Activated T-cell treated with anti-CD3 and anti-CD28 coated beads, Interleukin-2, amount 50 U/mL, for 1 hour (primary cell): ENCODE measurements around the gene TWIST2.

Source experiments
- DNase-seq: peaks from one replicate; pipeline ENCODE4 v3.0.0-alpha.2; 2020

The TWIST2 gene

GRCh38 chr2:238908960-238909951, 61.4 kb downstream of the TWIST2 start:
- DNase-seq = no peak

GRCh38 chr2:238910751-238911351, 63.0 kb downstream of the TWIST2 start:
- DNase-seq = no peak

- no peak for DNase-seq
Observed at GRCh38 chr2:238911376-238912227, 63.7 kb downstream of the TWIST2 start.

DNA sequence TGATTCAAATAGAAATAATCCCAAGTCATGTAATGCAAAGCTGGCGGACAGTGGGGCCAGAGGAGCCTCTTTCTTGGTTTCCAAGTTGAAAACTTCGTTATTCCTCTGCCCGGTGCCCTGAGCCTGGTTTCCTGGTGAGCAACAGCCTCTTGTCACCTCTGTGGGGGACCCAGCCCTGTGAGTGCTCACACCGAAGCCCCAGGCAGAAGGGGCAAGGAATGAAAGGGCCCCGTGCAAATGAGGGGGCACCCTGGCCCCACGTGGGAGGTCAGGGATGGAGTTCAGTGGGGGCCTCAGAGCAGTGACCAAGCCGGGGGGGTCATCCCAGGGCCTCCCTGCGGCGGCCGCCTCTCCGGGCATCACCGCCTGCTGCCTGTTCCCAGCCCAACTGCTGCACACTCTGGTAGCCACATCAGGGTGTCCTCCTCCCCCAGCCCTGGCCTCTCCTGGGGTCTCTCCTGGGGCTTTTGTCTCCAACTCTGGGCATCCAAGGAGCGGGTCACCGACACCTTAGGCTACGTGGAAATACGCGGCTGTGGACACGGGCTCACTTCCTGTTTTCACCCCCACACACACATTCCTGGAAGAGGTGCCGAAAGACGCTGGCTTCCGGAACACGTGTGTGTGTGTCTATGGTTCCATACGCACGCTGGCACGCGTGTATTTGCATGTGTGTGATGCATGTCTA, 64.5 kb downstream of the TWIST2 start:
- DNase-seq = peak; percentile 1

GRCh38 chr2:238912916-238913875, 65.3 kb downstream of the TWIST2 start:
- DNase-seq = peak; percentile 10

GRCh38 chr2:238913931-238914647, 66.2 kb downstream of the TWIST2 start:
- DNase-seq = peak; percentile 8

GRCh38 chr2:238914648-238915015, 66.7 kb downstream of the TWIST2 start:
- peak; percentile 8 for DNase-seq

GRCh38 chr2:238915196-238915595, 67.3 kb downstream of the TWIST2 start:
- peak; percentile 0 for DNase-seq

GRCh38 chr2:238915596-238915995, 67.7 kb downstream of the TWIST2 start:
- DNase-seq = no peak

GRCh38 chr2:238916176-238916874, 68.4 kb downstream of the TWIST2 start:
- no peak for DNase-seq

DNA sequence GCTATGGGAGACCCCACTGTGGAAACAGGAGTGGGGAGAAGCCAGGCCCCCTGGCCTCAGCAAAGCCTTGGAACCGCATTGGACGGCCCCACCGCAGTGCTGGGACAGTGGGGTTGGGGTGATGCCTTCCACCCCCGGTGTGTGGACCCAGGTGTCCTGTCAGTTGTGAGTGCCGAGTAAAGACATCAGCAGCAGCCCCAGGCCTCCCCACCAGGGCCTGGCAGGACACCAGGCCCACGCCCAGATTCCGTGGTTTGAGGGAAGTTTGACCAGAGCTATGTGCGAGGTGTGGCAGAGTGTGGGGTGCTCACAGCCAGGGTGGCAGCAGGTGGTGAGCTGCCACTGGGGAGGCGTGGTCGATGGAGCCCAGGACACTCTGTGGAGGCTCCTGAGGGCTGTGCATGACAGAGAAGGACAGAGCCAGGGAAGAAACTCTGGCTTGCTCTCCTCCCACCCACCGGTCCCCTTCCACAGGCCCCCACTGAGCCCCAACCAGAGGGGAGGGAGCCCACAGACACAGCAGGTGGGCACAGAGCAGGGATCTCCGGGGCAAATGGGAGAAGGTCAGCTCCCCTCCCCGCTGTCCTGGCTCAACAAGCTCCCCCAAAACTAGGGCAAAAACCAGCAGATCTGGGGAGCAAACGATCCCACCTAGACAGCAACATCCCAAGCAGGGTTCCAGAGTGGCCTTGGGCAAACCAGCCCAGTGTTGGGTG, 69.1 kb downstream of the TWIST2 start:
- DNase-seq = no peak

GRCh38 chr2:238919307-238919706, 71.4 kb downstream of the TWIST2 start:
- no peak for DNase-seq

- no peak for DNase-seq
Observed at GRCh38 chr2:238920053-238920452, 72.2 kb downstream of the TWIST2 start.

DNA sequence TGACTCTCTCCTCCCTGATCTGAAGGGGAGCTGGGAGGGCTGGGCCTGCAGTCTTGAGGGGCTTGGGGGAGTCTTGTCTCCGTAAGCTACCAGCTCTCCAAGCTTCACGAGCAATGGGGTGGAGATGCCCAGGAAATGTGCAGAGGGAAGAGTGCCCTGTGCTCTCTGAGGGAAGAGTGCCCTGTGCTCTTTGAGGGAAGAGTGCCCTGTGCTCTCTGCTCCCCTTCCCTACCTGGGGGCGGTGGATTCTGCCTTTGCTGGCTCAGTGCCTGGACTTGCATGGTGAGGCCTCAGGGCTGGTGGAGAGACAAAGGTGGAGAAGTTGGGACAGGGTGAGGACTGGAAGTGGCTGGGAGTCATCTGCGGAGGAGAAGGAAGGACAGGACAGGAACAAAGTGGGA, 72.7 kb downstream of the TWIST2 start:
- no peak for DNase-seq

GRCh38 chr2:238921259-238921658, 73.4 kb downstream of the TWIST2 start:
- DNase-seq = no peak

DNA sequence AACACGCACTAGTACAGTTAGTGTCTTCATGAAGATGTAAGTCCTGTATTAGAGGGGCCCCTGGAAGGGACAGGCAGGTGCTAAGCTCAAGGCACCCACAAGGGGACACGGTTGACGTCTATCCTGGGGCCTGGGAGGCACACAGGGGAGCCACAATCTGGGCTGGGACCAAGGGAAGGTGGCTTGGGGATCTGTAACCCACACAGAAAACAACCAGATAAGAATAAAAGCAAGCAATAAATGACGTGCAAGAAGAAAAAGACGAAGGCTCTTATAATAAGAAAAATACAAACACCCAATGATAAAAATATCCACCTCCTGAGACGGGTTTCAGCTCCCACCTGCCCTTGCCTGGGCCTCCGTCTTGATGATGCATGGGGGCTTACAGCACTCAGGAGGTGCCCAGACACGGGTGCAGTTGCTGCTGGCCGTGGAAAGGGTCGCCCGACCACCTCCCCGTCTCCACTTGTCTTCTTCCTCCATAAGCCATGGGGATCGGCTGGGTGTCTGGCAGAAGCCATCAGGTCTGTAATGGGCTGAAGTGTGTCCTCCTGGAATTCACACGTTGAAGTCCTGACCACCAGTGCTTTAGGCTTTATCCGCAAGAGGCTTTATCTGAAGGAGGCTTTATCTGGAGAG, 73.9 kb downstream of the TWIST2 start:
- DNase-seq = no peak

DNA sequence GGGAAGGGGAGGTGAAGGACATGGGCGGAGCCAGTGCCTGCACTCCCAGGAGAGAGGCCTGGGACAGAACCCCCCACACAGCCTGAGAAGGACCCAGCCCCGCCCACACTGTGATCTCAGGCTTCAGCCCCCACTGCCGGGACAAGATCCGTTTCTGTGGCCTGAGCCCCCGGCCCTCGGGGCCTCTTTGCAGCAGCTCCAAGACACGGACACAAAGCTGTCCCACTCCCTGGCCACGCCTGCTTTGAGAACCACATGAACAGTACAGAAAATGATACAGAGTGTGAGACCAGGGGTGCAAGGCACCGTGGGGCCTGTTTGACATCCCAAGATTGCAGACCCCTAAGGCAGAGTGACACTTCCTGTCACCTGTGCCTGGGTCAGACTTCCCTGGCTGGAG, 74.5 kb downstream of the TWIST2 start:
- DNase-seq = no peak

DNA sequence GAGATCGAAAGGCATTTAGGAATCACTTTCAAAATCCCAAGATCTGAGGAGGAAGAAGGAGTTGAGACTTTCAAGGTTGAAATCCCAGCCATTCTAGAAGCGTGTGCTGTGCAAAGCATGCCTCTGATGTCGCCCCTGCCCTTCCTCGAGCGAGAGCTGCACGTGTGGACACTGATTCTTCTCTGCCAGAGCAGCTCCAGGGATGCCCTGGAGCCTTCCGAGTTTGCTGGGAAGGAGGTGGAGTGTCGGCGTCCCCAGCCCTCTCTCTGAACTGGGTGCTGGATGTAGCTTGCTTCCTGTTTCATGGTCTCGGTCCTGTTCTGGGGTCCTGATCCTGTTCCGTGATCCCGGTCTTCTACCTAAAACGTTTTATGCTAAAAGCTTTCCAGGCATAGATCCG, 76.1 kb downstream of the TWIST2 start:
- DNase-seq = no peak

- DNase-seq = no peak
Observed at GRCh38 chr2:238924796-238925195, 76.9 kb downstream of the TWIST2 start.
